UCSD-AML1 (cell line): ENCODE data around the gene PRSS22.

Experiments
- DNase-seq: peaks from one replicate; lab custom pipeline; 2025; ENCODE audit not compliant: unreplicated experiment; lab: John Stamatoyannopoulos, UW

Gene PRSS22

DNA sequence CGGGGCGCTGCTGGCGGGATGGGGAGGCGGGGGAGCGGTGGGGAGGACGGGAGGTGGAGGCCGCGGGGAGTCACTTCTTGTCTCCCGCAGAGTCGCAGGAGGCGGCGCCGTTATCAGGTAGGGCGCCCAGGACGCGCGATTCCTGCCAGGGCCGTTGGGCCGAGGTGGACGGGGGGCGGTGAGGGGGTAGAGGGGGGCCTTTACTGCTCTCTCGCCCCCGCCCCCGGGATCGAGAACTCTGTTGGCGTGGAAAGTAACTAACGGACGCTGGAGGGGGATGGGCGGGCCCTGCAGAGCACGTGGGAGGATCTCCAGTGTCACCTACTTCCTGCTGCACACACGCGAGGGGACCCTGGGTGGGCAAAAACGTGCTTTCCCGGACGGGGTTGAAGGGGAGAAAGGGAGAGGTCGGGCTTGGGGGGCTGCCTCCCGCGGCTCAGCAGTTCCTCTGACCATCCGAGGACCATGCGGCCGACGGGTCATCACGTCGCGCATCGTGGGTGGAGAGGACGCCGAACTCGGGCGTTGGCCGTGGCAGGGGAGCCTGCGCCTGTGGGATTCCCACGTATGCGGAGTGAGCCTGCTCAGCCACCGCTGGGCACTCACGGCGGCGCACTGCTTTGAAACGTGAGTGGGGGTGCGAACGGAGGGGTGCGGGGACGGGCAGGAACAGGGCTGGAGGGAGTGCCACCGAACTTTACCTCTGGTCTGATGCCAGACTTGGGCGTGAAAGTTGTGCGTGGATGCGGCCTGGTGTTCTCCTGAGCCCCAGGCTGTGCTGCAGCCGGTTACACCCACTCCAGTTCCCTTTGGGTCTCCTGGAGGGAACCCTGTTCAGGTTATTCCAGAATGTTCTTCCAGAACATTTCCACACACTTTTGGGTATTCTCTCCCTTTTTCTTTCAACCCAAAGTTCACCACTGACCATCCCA lies 40.4 kb downstream of the PRSS22 start:
- DNase-seq: peak; percentile 53

GRCh38 chr16:2816751-2817339 lies 41.1 kb downstream of the PRSS22 start, which contains the start of gene PRSS21:
Gene PRSS21 (plus strand): TSS chr16:2817237. CDS start chr16:2817269, 32 bp downstream.
- DNase-seq: peak; percentile 74

DNA sequence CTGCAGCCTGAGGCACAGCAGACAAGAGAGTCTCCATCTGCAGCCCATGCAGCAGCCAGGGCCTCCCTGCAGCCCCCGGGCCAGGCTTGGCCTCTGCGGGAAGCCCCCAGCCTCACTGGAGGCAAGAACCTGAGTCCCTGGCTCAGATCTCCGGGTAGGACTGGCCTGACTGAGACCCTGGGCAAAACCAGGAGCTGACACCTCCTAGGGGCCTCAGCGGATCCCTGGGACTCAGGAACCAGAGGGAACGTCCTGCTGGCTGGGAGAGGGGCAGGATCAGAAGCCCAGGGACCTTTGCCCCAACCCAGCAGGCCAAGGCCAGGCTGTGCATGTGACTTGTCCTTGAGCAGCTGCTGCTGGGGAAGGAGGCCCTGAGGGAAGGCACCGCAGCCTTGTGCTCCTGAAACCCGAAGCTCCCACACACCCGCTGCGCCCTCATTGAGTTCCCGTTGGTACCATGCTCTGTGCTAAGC lies 42.6 kb downstream of the PRSS22 start:
- no peak for DNase-seq

GRCh38 chr16:2814551-2815298 lies 43.2 kb downstream of the PRSS22 start:
- no peak for DNase-seq

DNA sequence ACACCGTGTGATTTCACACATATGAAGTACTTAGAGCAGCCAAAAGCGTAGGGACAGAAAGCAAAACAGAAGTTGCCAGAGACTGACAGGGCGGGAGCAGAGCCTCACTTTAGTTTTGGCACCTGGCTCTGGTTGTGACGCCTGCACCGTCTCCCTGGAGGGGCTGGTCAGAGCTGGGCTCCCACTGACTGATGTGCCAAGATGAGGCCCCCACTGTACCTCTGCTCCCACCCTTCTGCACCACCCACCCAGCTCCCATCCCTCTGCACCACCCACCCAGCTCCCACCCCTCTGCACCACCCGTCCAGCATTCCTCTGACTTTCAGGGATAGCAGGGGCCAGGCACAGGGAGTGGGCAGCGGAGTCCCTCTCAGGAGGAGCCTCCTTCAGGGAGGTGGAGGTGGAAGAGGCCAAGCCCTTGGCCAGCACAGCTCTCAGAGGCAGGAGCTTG lies 44.2 kb downstream of the PRSS22 start:
- no peak for DNase-seq

- DNase-seq: no peak
Measured at GRCh38 chr16:2811703-2812471, 46.1 kb downstream of the PRSS22 start.

GRCh38 chr16:2810651-2811050 lies 47.3 kb downstream of the PRSS22 start:
- DNase-seq: no peak

GRCh38 chr16:2809149-2809760 lies 48.7 kb downstream of the PRSS22 start:
- no peak for DNase-seq

- DNase-seq: no peak
Measured at GRCh38 chr16:2808181-2808580, 49.8 kb downstream of the PRSS22 start.

- DNase-seq: no peak
Measured at GRCh38 chr16:2806286-2806685, 51.7 kb downstream of the PRSS22 start.

DNA sequence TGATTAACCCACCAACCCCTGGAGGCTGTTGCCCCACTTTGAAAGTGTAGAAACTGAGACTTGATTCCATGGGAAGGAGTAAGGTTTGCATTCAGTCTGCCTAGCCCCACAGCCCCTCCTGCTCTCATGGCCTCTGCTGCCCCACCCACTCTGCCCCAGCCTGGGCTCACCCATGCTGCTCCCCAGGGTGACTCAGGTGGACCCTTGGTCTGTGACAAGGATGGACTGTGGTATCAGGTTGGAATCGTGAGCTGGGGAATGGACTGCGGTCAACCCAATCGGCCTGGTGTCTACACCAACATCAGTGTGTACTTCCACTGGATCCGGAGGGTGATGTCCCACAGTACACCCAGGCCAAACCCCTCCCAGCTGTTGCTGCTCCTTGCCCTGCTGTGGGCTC lies 53.2 kb downstream of the PRSS22 start:
- DNase-seq: no peak

- DNase-seq: no peak
Measured at GRCh38 chr16:2803545-2804195, 54.3 kb downstream of the PRSS22 start.
